Esophagus squamous epithelium (tissue), 5 donors: Measurements from ENCODE around the gene DZIP1. TPM values are rescaled to one million over a fixed set of nuclear protein-coding genes. Genes with fewer than 3 reads are reported as not detected.

Experiments
- DNase-seq: peaks from one replicate; lab custom pipeline; 2025; lab: John Stamatoyannopoulos, UW
- H3K27ac ChIP-seq, 4 donors: fragments of 200-600 bp; sonication (generic); one replicate each; pipeline ENCODE4 v1.5.1; 2016 to 2019; ENCODE audit warnings: mild to moderate bottlenecking in 1 of 4
- H3K27me3 ChIP-seq, 4 donors: fragments of 200-600 bp; sonication (generic); 1 replicate in 3 of 4; 2 replicates in 1 of 4; pipeline versions ENCODE4 v1.5.1 to v1.6.0; 2017 to 2021; ENCODE audit warnings: antibody characterized with exemption in 1 of 4
- H3K36me3 ChIP-seq, 3 donors: fragments of 200-600 bp; sonication (generic); one replicate each; pipeline ENCODE4 v1.5.1; 2016 to 2019
- H3K4me1 ChIP-seq, 3 donors: fragments of 200-600 bp; sonication (generic); one replicate each; pipeline ENCODE4 v1.5.1; 2017 to 2019
- H3K4me3 ChIP-seq, 4 donors: fragments of 200-600 bp; sonication (generic); 1 replicate in 3 of 4; 2 replicates in 1 of 4; pipeline ENCODE4 v1.5.1; 2016 to 2019; ENCODE audit warnings: mild to moderate bottlenecking in 2 of 4, moderate library complexity in 1 of 4
- H3K9me3 ChIP-seq, 3 donors: fragments of 200-600 bp; sonication (generic); one replicate each; pipeline ENCODE4 v1.5.1; 2016 to 2019
- CTCF ChIP-seq, 6 experiments: fragments of 450-650 bp in 4 of 6; fragments of 200-600 bp in 2 of 6; sonication (generic) in 2 of 6; IDR thresholded peaks; one replicate each; pipeline ENCODE4 v1.5.1; 2016 to 2019; ENCODE audit warnings: antibody characterized with exemption in 6 of 6, mild to moderate bottlenecking in 4 of 6, moderate library complexity in 4 of 6
- POLR2A ChIP-seq, 4 donors: fragments of 450-650 bp; IDR thresholded peaks; one replicate each; pipeline ENCODE4 v1.6.1; 2017; ENCODE audit warnings: antibody characterized with exemption in 4 of 4, mild to moderate bottlenecking in 4 of 4, moderate library complexity in 3 of 4
- WGBS, 2 donors: methylation state at CpG; one replicate each; pipeline ENCODE4 v1.1.5; 2018; 5-methylcytosine and 5-hydroxymethylcytosine counted together
- intact Hi-C: fragments of 100-400 bp; cut with DNase I; formaldehyde crosslinking; loops from one replicate; pipeline ENCODE4 v1.15.0; 2022
- total RNA-seq, 4 donors: library from RNA; depleted of rRNA; stranded (reverse); fragments of >200 nt; gene quantifications; one replicate each; pipeline ENCODE4 v1.1.0, GENCODE V29; 2016
- donor health status: DM: yes; HTN: yes; CAD: no.

Gene DZIP1
- total RNA-seq, 4 donors from 2014 or later: 2.9 to 12.8 (median 7.0) TPM

GRCh38 chr13:95544293-95544692 is 100.2 kb downstream of the DZIP1 start:
- Histone ChIP-seq H3K4me3 (no peak overlapping the region), H3K27ac (no peak overlapping the region), H3K4me1 (peaks cover 0 to 14% (median 0%) of the 10 kb centered on the region in 3 donors), H3K27me3 (peaks cover 0 to 22% (median 2%) of the 10 kb centered on the region in 4 donors), H3K36me3 (no peaks in the 10 kb centered on the region), H3K9me3 (no peaks in the 10 kb centered on the region)
- TF ChIP-seq CTCF (IDR thresholded peaks at IDR 0.05) (no peak), POLR2A (IDR thresholded peaks at IDR 0.05) (no peak)
- intact Hi-C loops: loop anchor here (10.0 kb wide), 1 partner anchor 111 kb away; no protein-coding TSS in a partner anchor
- no peak for DNase-seq
- 43 to 64% methylated on average over 2 of the region's 2 CpGs for WGBS, 2 donors

- Histone ChIP-seq H3K27me3 (peaks cover 0 to 6% (median 0%) of the 10 kb centered on the region in 4 donors), H3K9me3 (no peaks in the 10 kb centered on the region), H3K4me3 (no peak overlapping the region), H3K36me3 (no peaks in the 10 kb centered on the region), H3K27ac (no peak overlapping the region), H3K4me1 (peaks cover 0 to 19% (median 0%) of the 10 kb centered on the region in 3 donors)
- intact Hi-C loops: loop anchor here (10.0 kb wide), 1 partner anchor 113 kb away; no protein-coding TSS in a partner anchor
- WGBS, 2 donors: 78 to 88% methylated on average over 7 to 8 of the region's 8 CpGs
- TF ChIP-seq POLR2A (IDR thresholded peaks at IDR 0.05) (no peak), CTCF (IDR thresholded peaks at IDR 0.05) (no peak)
- no peak for DNase-seq
Observed at GRCh38 chr13:95541911-95542474, 102.5 kb downstream of the DZIP1 start.

GRCh38 chr13:95541308-95541707 is 103.2 kb downstream of the DZIP1 start:
- 30 to 45% methylated on average over 2 of the region's 2 CpGs for WGBS, 2 donors
- H3K4me3 ChIP-seq: no peak overlapping the region
- H3K9me3 ChIP-seq: no peaks in the 10 kb centered on the region
- TF ChIP-seq POLR2A (IDR thresholded peaks at IDR 0.05) (no peak), CTCF (IDR thresholded peaks at IDR 0.05) (no peak)
- intact Hi-C loops: loop anchor here (10.0 kb wide), 1 partner anchor 113 kb away; no protein-coding TSS in a partner anchor
- no peak for DNase-seq
- H3K27me3 ChIP-seq: no peaks in the 10 kb centered on the region
- H3K4me1 ChIP-seq: peaks cover 0 to 25% (median 0%) of the 10 kb centered on the region in 3 donors
- no peaks in the 10 kb centered on the region for H3K36me3 ChIP-seq
- H3K27ac ChIP-seq: no peak overlapping the region

GRCh38 chr13:95540888-95541287 is 103.6 kb downstream of the DZIP1 start:
- H3K27ac ChIP-seq: no peak overlapping the region
- H3K9me3 ChIP-seq: no peaks in the 10 kb centered on the region
- H3K27me3 ChIP-seq: no peaks in the 10 kb centered on the region
- intact Hi-C loops: loop anchor here (10.0 kb wide), 1 partner anchor 114 kb away; no protein-coding TSS in a partner anchor
- no peak for DNase-seq
- no peak overlapping the region for H3K4me3 ChIP-seq
- TF ChIP-seq POLR2A (IDR thresholded peaks at IDR 0.05): no peak
- no peak for TF ChIP-seq CTCF (IDR thresholded peaks at IDR 0.05)
- WGBS, 2 donors: 30 to 36% methylated on average over 5 to 6 of the region's 6 CpGs
- no peaks in the 10 kb centered on the region for H3K36me3 ChIP-seq
- peaks cover 0 to 30% (median under 1%) of the 10 kb centered on the region in 3 donors for H3K4me1 ChIP-seq

- peaks cover 4 to 48% (median 12%) of the 10 kb centered on the region in 3 donors for H3K4me1 ChIP-seq
- intact Hi-C loops: no loop called here
- no peak overlapping the region for H3K4me3 ChIP-seq
- DNase-seq: no peak
- H3K36me3 ChIP-seq: no peaks in the 10 kb centered on the region
- TF ChIP-seq POLR2A (IDR thresholded peaks at IDR 0.05): no peak
- TF ChIP-seq CTCF (IDR thresholded peaks at IDR 0.05): peak in 4 of 6 experiments; percentile 14 to 60 (median 32)
- WGBS, 2 donors: 8 to 13% methylated on average over 6 of the region's 6 CpGs
- H3K9me3 ChIP-seq: no peaks in the 10 kb centered on the region
- no peak overlapping the region for H3K27ac ChIP-seq
- H3K27me3 ChIP-seq: peaks cover 0 to 5% (median 0%) of the 10 kb centered on the region in 4 donors
Observed at GRCh38 chr13:95536632-95537241, 107.8 kb downstream of the DZIP1 start.
